CD14-positive monocyte (primary cell): Measurements from ENCODE around the gene CHURC1. TPM values are rescaled to one million over a fixed set of nuclear protein-coding genes. Genes with fewer than 3 reads are reported as not detected.

ENCODE experiments used
- DNase-seq, 3 donors: peaks; one replicate each; pipeline ENCODE4 v3.0.0-alpha.2; 2011 to 2022
- H2AFZ ChIP-seq: 2 replicates; pipeline ENCODE4 v1.6.0; 2012; ENCODE audit warnings: mild to moderate bottlenecking, low read depth, low read length, inconsistent platforms; ENCODE audit not compliant: insufficient read depth, poor library complexity, severe bottlenecking
- H3K27ac ChIP-seq, 2 donors: 1 replicate in 1 of 2; 2 replicates in 1 of 2; pipeline ENCODE4 v1.5.1; 2012 to 2013; ENCODE audit warnings: low read length in 2 of 2, control low read depth in 1 of 2, inconsistent platforms in 1 of 2, low read depth in 1 of 2, mild to moderate bottlenecking in 1 of 2
- H3K27me3 ChIP-seq, 2 donors: one replicate each; pipeline versions ENCODE4 v1.6.0 to v1.6.1; 2011 to 2013; ENCODE audit warnings: low read length in 2 of 2; ENCODE audit not compliant: control insufficient read depth in 2 of 2, insufficient read depth in 2 of 2
- H3K36me3 ChIP-seq, 2 donors: replicated peaks in 1 of 2; 1 replicate in 1 of 2; 2 replicates in 1 of 2; pipeline versions ENCODE4 v1.5.1 to v1.6.1; 2012 to 2013; ENCODE audit warnings: low read length in 2 of 2, control low read depth in 1 of 2, inconsistent platforms in 1 of 2, mild to moderate bottlenecking in 1 of 2; ENCODE audit not compliant: insufficient read depth in 2 of 2, control insufficient read depth in 1 of 2
- H3K4me1 ChIP-seq, 2 donors: 1 replicate in 1 of 2; 2 replicates in 1 of 2; pipeline versions ENCODE4 v1.5.1 to v1.6.1; 2012 to 2013; ENCODE audit warnings: low read length in 2 of 2, control low read depth in 1 of 2, inconsistent platforms in 1 of 2, mild to moderate bottlenecking in 1 of 2, moderate library complexity in 1 of 2; ENCODE audit not compliant: insufficient read depth in 2 of 2, control insufficient read depth in 1 of 2
- H3K4me2 ChIP-seq: replicated peaks from 2 replicates; pipeline ENCODE3; 2012; ENCODE audit warnings: low read length, moderate library complexity, mild to moderate bottlenecking; ENCODE audit not compliant: poor library complexity, severe bottlenecking; ENCODE audit errors: extremely low read depth
- H3K4me3 ChIP-seq, 3 experiments: fragments of 200-600 bp in 1 of 3; sonication (generic) in 1 of 3; replicated peaks in 1 of 3; 1 replicate in 2 of 3; 2 replicates in 1 of 3; pipeline ENCODE4 v1.5.1; 2011 to 2013; ENCODE audit warnings: low read length in 3 of 3, mild to moderate bottlenecking in 3 of 3, control low read depth in 2 of 3, low read depth in 2 of 3, inconsistent platforms in 1 of 3, moderate library complexity in 1 of 3
- H3K79me2 ChIP-seq: 2 replicates; pipeline ENCODE4 v1.6.0; 2012; ENCODE audit warnings: mild to moderate bottlenecking, control low read depth, inconsistent platforms, low read length, moderate library complexity; ENCODE audit not compliant: insufficient read depth
- H3K9ac ChIP-seq: 2 replicates; pipeline ENCODE4 v1.6.0; 2017; ENCODE audit warnings: low read length, mild to moderate bottlenecking; ENCODE audit not compliant: insufficient read depth, poor library complexity, severe bottlenecking
- H3K9me3 ChIP-seq, 2 donors: replicated peaks in 1 of 2; 1 replicate in 1 of 2; 2 replicates in 1 of 2; pipeline versions ENCODE4 v1.5.1 to v1.6.1; 2012 to 2013; ENCODE audit warnings: low read length in 2 of 2, control low read depth in 1 of 2; ENCODE audit not compliant: control insufficient read depth in 1 of 2, insufficient read depth in 1 of 2
- H4K20me1 ChIP-seq: 2 replicates; pipeline ENCODE4 v1.6.0; 2012; ENCODE audit warnings: mild to moderate bottlenecking, low read length, control low read depth, moderate library complexity; ENCODE audit not compliant: insufficient read depth
- H3K27ac Mint-ChIP-seq, 7 donors: one replicate each; pipeline ENCODE4 v1.8.0; 2020; ENCODE audit warnings: mild to moderate bottlenecking in 7 of 7, mixed read lengths in 7 of 7, moderate library complexity in 6 of 7, inconsistent platforms in 2 of 7
- H3K27me3 Mint-ChIP-seq, 3 donors: one replicate each; pipeline ENCODE4 v1.8.0; 2021 to 2022; ENCODE audit warnings: low read depth in 3 of 3, mild to moderate bottlenecking in 3 of 3, mixed read lengths in 3 of 3, moderate library complexity in 3 of 3, inconsistent platforms in 1 of 3
- H3K36me3 Mint-ChIP-seq, 2 donors: one replicate each; pipeline ENCODE4 v1.8.0; 2020; ENCODE audit warnings: mixed read lengths in 2 of 2, inconsistent platforms in 1 of 2, mild to moderate bottlenecking in 1 of 2
- H3K4me1 Mint-ChIP-seq: one replicate; pipeline ENCODE4 v1.8.0; 2020; ENCODE audit warnings: mild to moderate bottlenecking, mixed read lengths
- H3K4me3 Mint-ChIP-seq, 2 donors: one replicate each; pipeline ENCODE4 v1.8.0; 2020; ENCODE audit warnings: mild to moderate bottlenecking in 2 of 2, mixed read lengths in 2 of 2, moderate library complexity in 1 of 2
- H3K9me3 Mint-ChIP-seq, 7 donors: one replicate each; pipeline ENCODE4 v1.8.0; 2020 to 2022; ENCODE audit warnings: mixed read lengths in 7 of 7, mild to moderate bottlenecking in 6 of 7, moderate library complexity in 6 of 7, inconsistent platforms in 2 of 7
- WGBS: methylation state at CpG from one replicate; pipeline ENCODE4 v1.1.5; 2013; ENCODE audit warnings: missing lambda C conversion rate; ENCODE audit not compliant: insufficient coverage; 5-methylcytosine and 5-hydroxymethylcytosine counted together
- intact Hi-C, 2 donors: fragments of 100-400 bp; cut with micrococcal nuclease; formaldehyde crosslinking; loops; one replicate each; pipeline versions ENCODE4 v1.15.0 to v1.15.1; 2023
- polyA plus RNA-seq, 3 donors: library from polyadenylated mRNA; depleted of rRNA in 1 of 3; unstranded in 2 of 3; stranded (reverse) in 1 of 3; fragments of 300-500 nt in 2 of 3; fragments of >200 nt in 1 of 3; fragmentation: Illumina TruSeq in 2 of 3; gene quantifications; 1 replicate in 2 of 3; 2 replicates in 1 of 3; pipeline ENCODE4 v1.2.3, GENCODE V29; 2012 to 2021
- TF ChIP-seq, protein P1 (sequence below): fragments of 200-600 bp; IDR thresholded peaks from one replicate; pipeline ENCODE4 v1.8.0; 2022; ENCODE audit warnings: antibody characterized with exemption, mild to moderate bottlenecking

CHURC1 gene
- polyA plus RNA-seq, 3 donors: 31.1 to 98.3 (median 81.2) TPM

DNA sequence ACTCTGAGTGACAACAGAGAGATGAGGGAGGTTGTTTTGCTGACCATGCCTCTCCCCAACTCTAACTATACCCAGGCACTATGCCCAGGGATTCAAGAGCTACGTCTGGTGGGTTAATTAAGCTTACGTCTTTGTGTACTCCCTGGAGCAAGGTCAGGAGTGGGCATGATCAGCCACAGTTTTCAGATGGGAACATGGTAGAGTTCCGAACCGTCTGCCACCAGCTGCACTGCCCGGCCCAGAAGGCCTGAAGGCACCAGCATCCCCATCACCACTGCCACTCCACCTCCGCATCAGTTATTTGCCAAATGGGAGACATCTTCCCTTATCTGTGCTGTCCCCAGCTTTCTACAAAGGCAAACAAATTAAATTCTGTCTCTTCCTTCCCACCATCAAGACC is 39.4 kb downstream of the CHURC1 start:
- H3K9me3 Mint-ChIP-seq: peaks cover 0 to 1% (median 0%) of the 10 kb centered on the region in 7 donors
- H3K4me3 Mint-ChIP-seq: no peak overlapping the region
- Histone ChIP-seq H3K36me3 (peaks cover 0 to 3% of the 10 kb centered on the region in 2 donors), H3K9ac (no peak overlapping the region), H3K27ac (no peak overlapping the region), H4K20me1 (no peaks in the 10 kb centered on the region), H3K9me3 (no peaks in the 10 kb centered on the region), H3K27me3 (no peaks in the 10 kb centered on the region), H3K79me2 (no peaks in the 10 kb centered on the region), H3K4me1 (no peaks in the 10 kb centered on the region), H2AFZ (no peak overlapping the region), H3K4me2 (no peak overlapping the region), H3K4me3 (no peak overlapping the region)
- no peak for DNase-seq
- no peaks in the 10 kb centered on the region for H3K27me3 Mint-ChIP-seq
- intact Hi-C loops: no loop called here
- TF ChIP-seq, protein P1, sequence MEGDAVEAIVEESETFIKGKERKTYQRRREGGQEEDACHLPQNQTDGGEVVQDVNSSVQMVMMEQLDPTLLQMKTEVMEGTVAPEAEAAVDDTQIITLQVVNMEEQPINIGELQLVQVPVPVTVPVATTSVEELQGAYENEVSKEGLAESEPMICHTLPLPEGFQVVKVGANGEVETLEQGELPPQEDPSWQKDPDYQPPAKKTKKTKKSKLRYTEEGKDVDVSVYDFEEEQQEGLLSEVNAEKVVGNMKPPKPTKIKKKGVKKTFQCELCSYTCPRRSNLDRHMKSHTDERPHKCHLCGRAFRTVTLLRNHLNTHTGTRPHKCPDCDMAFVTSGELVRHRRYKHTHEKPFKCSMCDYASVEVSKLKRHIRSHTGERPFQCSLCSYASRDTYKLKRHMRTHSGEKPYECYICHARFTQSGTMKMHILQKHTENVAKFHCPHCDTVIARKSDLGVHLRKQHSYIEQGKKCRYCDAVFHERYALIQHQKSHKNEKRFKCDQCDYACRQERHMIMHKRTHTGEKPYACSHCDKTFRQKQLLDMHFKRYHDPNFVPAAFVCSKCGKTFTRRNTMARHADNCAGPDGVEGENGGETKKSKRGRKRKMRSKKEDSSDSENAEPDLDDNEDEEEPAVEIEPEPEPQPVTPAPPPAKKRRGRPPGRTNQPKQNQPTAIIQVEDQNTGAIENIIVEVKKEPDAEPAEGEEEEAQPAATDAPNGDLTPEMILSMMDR: no peak
- H3K36me3 Mint-ChIP-seq: peaks cover 12 to 18% of the 10 kb centered on the region in 2 donors
- 100% methylated on average over 6 of the region's 6 CpGs for WGBS
- H3K27ac Mint-ChIP-seq: no peak overlapping the region
- H3K4me1 Mint-ChIP-seq: no peaks in the 10 kb centered on the region

DNA sequence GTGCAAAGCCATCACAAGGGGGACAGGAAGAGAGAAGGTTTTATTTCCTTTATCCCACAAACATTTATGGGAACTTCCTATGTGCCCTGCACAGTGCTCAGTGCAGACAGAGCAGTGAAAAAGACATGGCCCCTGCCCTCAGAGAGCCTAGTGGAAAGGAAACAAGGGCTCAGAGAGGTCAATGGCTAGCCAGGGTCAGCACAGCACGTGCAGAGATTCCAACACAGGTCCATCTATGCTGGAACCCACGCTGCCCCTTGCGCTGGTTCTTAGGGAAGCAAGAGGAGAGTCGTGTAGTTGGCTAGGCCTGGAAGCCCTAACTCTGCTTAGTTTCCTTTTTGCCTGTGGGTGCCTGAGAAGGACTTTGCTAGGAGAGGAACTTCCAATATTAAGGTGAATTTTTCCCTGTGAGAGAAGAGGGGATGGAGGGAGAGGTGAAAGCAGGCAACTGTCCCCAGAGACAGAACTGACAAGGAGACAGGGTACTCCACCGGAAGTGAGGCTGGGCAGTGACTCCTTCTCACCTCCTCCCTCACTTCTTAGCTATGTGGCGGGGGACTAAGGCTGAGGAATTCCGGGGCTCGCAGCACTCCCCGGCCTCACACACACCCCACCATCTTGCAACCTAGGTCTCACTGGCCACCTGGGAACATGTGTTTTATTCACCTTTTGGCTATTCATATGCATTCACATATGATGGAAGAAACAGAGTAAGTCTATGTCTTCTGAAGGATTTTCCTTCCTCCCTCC is 40.4 kb downstream of the CHURC1 start:
- H3K27ac Mint-ChIP-seq: peak overlapping the region in 1 of 7 donors; percentile 39
- H3K4me1 Mint-ChIP-seq: no peaks in the 10 kb centered on the region
- H4K20me1 ChIP-seq: no peaks in the 10 kb centered on the region
- H3K9me3 ChIP-seq: no peaks in the 10 kb centered on the region
- H3K27me3 Mint-ChIP-seq: no peaks in the 10 kb centered on the region
- H3K4me3 Mint-ChIP-seq: no peak overlapping the region
- intact Hi-C loops: no loop called here
- H3K4me2 ChIP-seq: no peak overlapping the region
- no peak overlapping the region for H2AFZ ChIP-seq
- H3K9ac ChIP-seq: no peak overlapping the region
- no peak overlapping the region for H3K4me3 ChIP-seq
- H3K79me2 ChIP-seq: no peaks in the 10 kb centered on the region
- no peaks in the 10 kb centered on the region for H3K36me3 ChIP-seq
- H3K27ac ChIP-seq: no peak overlapping the region
- TF ChIP-seq, protein P1: no peak
- H3K27me3 ChIP-seq: no peaks in the 10 kb centered on the region
- 95% methylated on average over 5 of the region's 9 CpGs for WGBS
- no peaks in the 10 kb centered on the region for H3K4me1 ChIP-seq
- DNase-seq: no peak
- peaks cover 0 to 1% (median 0%) of the 10 kb centered on the region in 7 donors for H3K9me3 Mint-ChIP-seq
- peaks cover 10 to 16% of the 10 kb centered on the region in 2 donors for H3K36me3 Mint-ChIP-seq
